ENCODE measurements around the gene NMD3. TPM values are rescaled to one million over a fixed set of nuclear protein-coding genes. Genes with fewer than 3 reads are reported as not detected.

The NMD3 gene
- total RNA-seq, 6 donors from 2014 or later, result 16.2 to 46.1 (median 39.6) TPM

GRCh38 chr3:161187046-161187445, 34.1 kb upstream of the NMD3 start:
- no peak for TF ChIP-seq CTCF (IDR thresholded peaks at IDR 0.05)
- no peak for TF ChIP-seq POLR2AphosphoS5 (IDR thresholded peaks at IDR 0.05)
- TF ChIP-seq POLR2A (IDR thresholded peaks at IDR 0.05), result no peak
- TF ChIP-seq EP300 (IDR thresholded peaks at IDR 0.05), result no peak
- Histone ChIP-seq H3K9me3 (no peaks in the 10 kb centered on the region), H3K4me1 (no peaks in the 10 kb centered on the region), H3K4me3 (no peak overlapping the region), H3K27ac (no peak overlapping the region), H3K36me3 (no peaks in the 10 kb centered on the region), H3K27me3 (no peaks in the 10 kb centered on the region)
- ATAC-seq (ENCODE audit: low FRiP score in 2 of 2) (no peak), DNase-seq (no peak)
- 13 to 48% methylated on average over 2 of the region's 2 CpGs for WGBS, 2 donors

GRCh38 chr3:161197855-161198850, 23.0 kb upstream of the NMD3 start:
- H3K9me3 ChIP-seq, result no peaks in the 10 kb centered on the region
- DNase-seq, result no peak
- TF ChIP-seq EP300 (IDR thresholded peaks at IDR 0.05), result no peak
- 85 to 87% methylated on average over 6 of the region's 6 CpGs for WGBS, 2 donors
- ATAC-seq (ENCODE audit: low FRiP score in 2 of 2), result no peak
- H3K36me3 ChIP-seq, result no peaks in the 10 kb centered on the region
- H3K4me1 ChIP-seq, result no peaks in the 10 kb centered on the region
- H3K27me3 ChIP-seq, result no peaks in the 10 kb centered on the region
- H3K4me3 ChIP-seq, result no peak overlapping the region
- H3K27ac ChIP-seq, result no peak overlapping the region

- no peak for DNase-seq
- no peaks in the 10 kb centered on the region for H3K27me3 ChIP-seq
- 78 to 86% methylated on average over 3 of the region's 3 CpGs for WGBS, 2 donors
- no peak for ATAC-seq (ENCODE audit: low FRiP score in 2 of 2)
- H3K4me1 ChIP-seq, result no peaks in the 10 kb centered on the region
- H3K27ac ChIP-seq, result no peak overlapping the region
- H3K36me3 ChIP-seq, result no peaks in the 10 kb centered on the region
- no peak for TF ChIP-seq POLR2A (IDR thresholded peaks at IDR 0.05)
- TF ChIP-seq POLR2AphosphoS5 (IDR thresholded peaks at IDR 0.05), result no peak
- no peak for TF ChIP-seq CTCF (IDR thresholded peaks at IDR 0.05)
- TF ChIP-seq EP300 (IDR thresholded peaks at IDR 0.05), result no peak
- H3K4me3 ChIP-seq, result no peak overlapping the region
- H3K9me3 ChIP-seq, result no peaks in the 10 kb centered on the region
These were observed 21.2 kb upstream of the NMD3 start for GRCh38 chr3:161199926-161200325.

GRCh38 chr3:161203485-161204098, 17.5 kb upstream of the NMD3 start:
- 91 to 93% methylated on average over 4 of the region's 4 CpGs for WGBS, 2 donors
- ATAC-seq (ENCODE audit: low FRiP score in 2 of 2), result no peak

More at GRCh38 chr3:161203485-161204098, 17.5 kb upstream of the NMD3 start:
- H3K9me3 ChIP-seq, result no peaks in the 10 kb centered on the region
- no peaks in the 10 kb centered on the region for H3K27me3 ChIP-seq
- no peak overlapping the region for H3K4me3 ChIP-seq
- no peaks in the 10 kb centered on the region for H3K36me3 ChIP-seq
- TF ChIP-seq POLR2AphosphoS5 (IDR thresholded peaks at IDR 0.05) (no peak), EP300 (IDR thresholded peaks at IDR 0.05) (no peak), CTCF (IDR thresholded peaks at IDR 0.05) (no peak)
- no peak overlapping the region for H3K27ac ChIP-seq
- DNase-seq, result no peak
- no peaks in the 10 kb centered on the region for H3K4me1 ChIP-seq

Data from upper lobe of left lung (tissue), 6 donors.